ENCODE results near the gene GLUD1.
"Not testable (repeated sequence)": the region's sequence is repeated elsewhere in the genome, so short reads cannot be mapped to it uniquely, and the experiment has no call there.

GLUD1 gene

DNA sequence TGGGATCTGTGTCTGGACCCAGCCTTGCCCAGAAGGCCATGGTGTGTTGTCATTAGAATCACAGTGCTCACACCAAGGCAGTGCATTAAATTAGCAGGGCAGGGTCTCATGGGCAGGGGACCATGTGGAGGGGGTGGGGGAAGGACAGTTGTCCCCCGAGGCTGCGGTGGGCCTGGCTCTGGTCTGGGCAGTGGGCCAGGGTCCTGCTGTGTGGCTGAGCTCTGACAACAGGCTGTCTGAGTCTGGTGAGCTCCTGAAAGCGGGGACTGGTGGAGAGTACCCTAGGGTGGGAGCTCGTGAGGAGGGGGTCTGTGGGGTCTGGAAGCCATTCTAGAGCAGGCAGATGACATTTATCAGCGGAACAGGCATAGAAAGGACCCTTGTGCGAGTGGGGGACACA, 76.5 kb downstream of the GLUD1 start:
- H3K4me3 ChIP-seq (ENCODE audit: low read length); H3F3A ChIP-seq (ENCODE audit: control insufficient read depth, insufficient read depth): not testable (repeated sequence)

DNA sequence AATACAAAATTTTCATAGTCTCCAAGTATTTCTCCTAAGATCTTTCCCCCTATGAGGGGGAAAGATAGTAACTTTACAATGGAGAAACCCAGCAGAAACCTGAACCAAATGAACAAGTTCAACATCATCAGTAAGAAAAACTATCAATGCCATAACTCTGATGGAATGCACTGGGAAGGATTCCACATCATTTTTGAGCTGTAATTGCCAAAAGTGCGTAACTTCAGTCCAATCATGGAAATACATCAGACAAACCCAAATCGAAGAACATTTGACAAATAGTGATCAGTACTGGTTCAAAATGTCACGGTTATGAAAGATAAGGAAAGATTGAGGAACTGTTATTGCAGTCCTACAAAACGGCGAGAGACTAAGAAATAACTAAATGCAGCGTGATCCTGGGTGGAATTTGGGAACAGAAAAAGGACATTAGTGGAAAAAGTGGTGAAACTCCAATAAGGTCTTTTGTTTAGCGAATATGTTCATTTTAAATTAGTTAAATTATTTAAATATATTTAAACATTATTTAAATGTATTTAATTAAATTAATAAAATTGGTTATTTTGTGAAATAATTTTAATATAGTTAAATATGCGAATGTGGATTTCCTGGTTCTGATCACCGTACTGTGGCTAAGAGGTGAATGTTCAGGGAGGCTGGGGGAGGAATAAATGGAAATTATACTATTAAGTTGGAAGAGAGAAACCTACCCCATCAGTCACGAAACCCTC, 79.5 kb downstream of the GLUD1 start:
- H3K4me1 ChIP-seq (ENCODE audit: control insufficient read depth, low read length); H3K9me2 ChIP-seq (replicated peaks; ENCODE audit: control insufficient read depth, low read length); H3K27me3 ChIP-seq (ENCODE audit: control insufficient read depth, low read length); H3K4me3 ChIP-seq (ENCODE audit: low read length); H3F3A ChIP-seq (ENCODE audit: control insufficient read depth, insufficient read depth); H4K20me1 ChIP-seq (ENCODE audit: control insufficient read depth, insufficient read depth, low read depth, low read length); H3K79me2 ChIP-seq (ENCODE audit: control insufficient read depth, low read length); H3K9me3 ChIP-seq (ENCODE audit: control insufficient read depth, insufficient read depth, low read length); H3K36me3 ChIP-seq (ENCODE audit: control insufficient read depth, low read length); H3K4me2 ChIP-seq (ENCODE audit: low read length); H3K27ac ChIP-seq (ENCODE audit: low read depth, low read length): not testable (repeated sequence)

More for the DNA sequence above, 76.5 kb downstream of the GLUD1 start:
- not testable (repeated sequence) for H3K4me2 ChIP-seq (ENCODE audit: low read length); H3K4me1 ChIP-seq (ENCODE audit: control insufficient read depth, low read length); H3K9me2 ChIP-seq (replicated peaks; ENCODE audit: control insufficient read depth, low read length); H4K20me1 ChIP-seq (ENCODE audit: control insufficient read depth, insufficient read depth, low read depth, low read length); H3K36me3 ChIP-seq (ENCODE audit: control insufficient read depth, low read length); H3K9me3 ChIP-seq (ENCODE audit: control insufficient read depth, insufficient read depth, low read length); H3K27me3 ChIP-seq (ENCODE audit: control insufficient read depth, low read length); H3K79me2 ChIP-seq (ENCODE audit: control insufficient read depth, low read length); H3K27ac ChIP-seq (ENCODE audit: low read depth, low read length)

DNA sequence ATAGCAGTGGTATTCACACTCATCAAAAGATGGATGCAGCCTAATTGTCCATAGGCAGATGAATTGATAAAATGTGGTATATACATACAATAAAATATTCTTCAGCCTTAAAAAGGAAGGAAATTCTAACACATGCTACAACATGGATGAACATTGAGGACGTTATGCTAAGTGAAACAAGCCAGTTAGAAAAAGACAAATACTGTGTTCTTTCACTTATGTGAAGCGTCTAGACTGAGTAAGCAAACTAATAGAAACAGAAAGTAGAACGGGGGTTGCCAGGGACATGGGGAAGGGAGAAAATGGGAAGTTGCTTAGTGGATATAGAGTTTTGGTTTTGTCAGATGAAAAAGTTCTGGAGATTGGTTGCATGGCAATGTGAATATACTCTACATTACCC, 81.1 kb downstream of the GLUD1 start:
- H3K4me3 ChIP-seq (ENCODE audit: low read length); H3K27me3 ChIP-seq (ENCODE audit: control insufficient read depth, low read length); H3K36me3 ChIP-seq (ENCODE audit: control insufficient read depth, low read length); H3K27ac ChIP-seq (ENCODE audit: low read depth, low read length); H3K4me1 ChIP-seq (ENCODE audit: control insufficient read depth, low read length); H3F3A ChIP-seq (ENCODE audit: control insufficient read depth, insufficient read depth); H3K9me2 ChIP-seq (replicated peaks; ENCODE audit: control insufficient read depth, low read length); H4K20me1 ChIP-seq (ENCODE audit: control insufficient read depth, insufficient read depth, low read depth, low read length); H3K9me3 ChIP-seq (ENCODE audit: control insufficient read depth, insufficient read depth, low read length); H3K79me2 ChIP-seq (ENCODE audit: control insufficient read depth, low read length); H3K4me2 ChIP-seq (ENCODE audit: low read length): not testable (repeated sequence)

DNA sequence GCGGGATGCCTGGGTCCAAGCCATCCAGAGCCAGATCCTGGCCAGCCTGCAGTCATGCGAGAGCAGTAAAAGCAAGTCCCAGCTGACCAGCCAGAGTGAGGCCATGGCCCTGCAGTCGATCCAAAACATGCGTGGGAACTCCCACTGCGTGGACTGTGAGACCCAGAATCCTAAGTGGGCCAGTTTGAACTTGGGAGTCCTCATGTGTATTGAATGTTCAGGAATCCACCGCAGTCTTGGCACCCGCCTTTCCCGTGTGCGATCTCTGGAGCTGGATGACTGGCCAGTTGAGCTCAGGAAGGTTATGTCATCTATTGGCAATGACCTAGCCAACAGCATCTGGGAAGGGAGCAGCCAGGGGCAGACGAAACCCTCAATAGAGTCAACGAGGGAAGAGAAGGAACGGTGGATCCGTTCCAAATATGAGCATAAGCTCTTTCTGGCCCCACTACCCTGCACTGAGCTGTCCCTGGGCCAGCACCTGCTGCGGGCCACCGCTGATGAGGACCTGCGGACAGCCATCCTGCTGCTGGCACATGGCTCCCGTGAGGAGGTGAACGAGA, 85.4 kb downstream of the GLUD1 start:
- H3K9me2 ChIP-seq (replicated peaks; ENCODE audit: control insufficient read depth, low read length); H3K27ac ChIP-seq (ENCODE audit: low read depth, low read length); H3K27me3 ChIP-seq (ENCODE audit: control insufficient read depth, low read length); H3K36me3 ChIP-seq (ENCODE audit: control insufficient read depth, low read length); H3F3A ChIP-seq (ENCODE audit: control insufficient read depth, insufficient read depth); H4K20me1 ChIP-seq (ENCODE audit: control insufficient read depth, insufficient read depth, low read depth, low read length); H3K79me2 ChIP-seq (ENCODE audit: control insufficient read depth, low read length); H3K4me1 ChIP-seq (ENCODE audit: control insufficient read depth, low read length); H3K4me3 ChIP-seq (ENCODE audit: low read length); H3K4me2 ChIP-seq (ENCODE audit: low read length); H3K9me3 ChIP-seq (ENCODE audit: control insufficient read depth, insufficient read depth, low read length): not testable (repeated sequence)

DNA sequence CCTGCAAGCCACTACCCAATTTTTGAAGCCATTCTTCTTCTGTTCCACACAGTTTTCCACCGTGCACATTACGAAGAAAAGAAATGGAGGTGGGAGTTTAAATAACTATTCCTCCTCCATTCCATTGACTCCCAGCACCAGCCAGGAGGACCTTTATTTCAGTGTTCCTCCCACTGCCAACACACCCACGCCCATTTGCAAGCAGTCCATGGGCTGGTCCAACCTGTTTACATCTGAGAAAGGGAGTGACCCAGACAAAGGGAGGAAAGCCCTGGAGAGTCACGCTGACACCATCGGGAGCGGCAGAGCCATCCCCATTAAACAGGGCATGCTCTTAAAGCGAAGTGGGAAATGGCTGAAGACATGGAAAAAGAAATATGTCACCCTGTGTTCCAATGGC, 86.3 kb downstream of the GLUD1 start:
- H3K4me3 ChIP-seq (ENCODE audit: low read length); H3K36me3 ChIP-seq (ENCODE audit: control insufficient read depth, low read length); H4K20me1 ChIP-seq (ENCODE audit: control insufficient read depth, insufficient read depth, low read depth, low read length); H3K79me2 ChIP-seq (ENCODE audit: control insufficient read depth, low read length); H3K9me3 ChIP-seq (ENCODE audit: control insufficient read depth, insufficient read depth, low read length); H3K27ac ChIP-seq (ENCODE audit: low read depth, low read length); H3K4me2 ChIP-seq (ENCODE audit: low read length); H3K27me3 ChIP-seq (ENCODE audit: control insufficient read depth, low read length); H3K4me1 ChIP-seq (ENCODE audit: control insufficient read depth, low read length); H3K9me2 ChIP-seq (replicated peaks; ENCODE audit: control insufficient read depth, low read length); H3F3A ChIP-seq (ENCODE audit: control insufficient read depth, insufficient read depth): not testable (repeated sequence)

DNA sequence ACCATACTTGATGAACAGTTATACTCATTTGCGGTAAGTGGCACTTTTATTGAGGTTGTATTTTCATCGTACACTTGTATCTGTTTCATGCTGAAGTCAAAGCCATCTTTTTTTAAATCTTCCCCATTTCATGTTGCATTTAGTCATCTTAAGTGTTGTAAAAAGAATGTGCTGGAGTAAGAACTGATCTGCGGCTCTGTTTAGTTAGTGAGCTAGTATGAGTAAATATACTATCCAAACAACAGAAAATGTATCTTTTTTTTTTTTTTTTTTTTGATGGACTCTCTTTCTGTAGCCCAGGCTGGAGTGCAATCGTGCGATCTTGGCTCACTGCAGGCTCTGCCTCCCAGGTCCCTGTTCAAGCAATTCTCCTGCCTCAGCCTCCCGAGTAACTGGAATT, 87.0 kb downstream of the GLUD1 start:
- H3F3A ChIP-seq (ENCODE audit: control insufficient read depth, insufficient read depth); H4K20me1 ChIP-seq (ENCODE audit: control insufficient read depth, insufficient read depth, low read depth, low read length); H3K4me1 ChIP-seq (ENCODE audit: control insufficient read depth, low read length); H3K4me3 ChIP-seq (ENCODE audit: low read length); H3K36me3 ChIP-seq (ENCODE audit: control insufficient read depth, low read length); H3K27ac ChIP-seq (ENCODE audit: low read depth, low read length); H3K79me2 ChIP-seq (ENCODE audit: control insufficient read depth, low read length); H3K4me2 ChIP-seq (ENCODE audit: low read length); H3K9me3 ChIP-seq (ENCODE audit: control insufficient read depth, insufficient read depth, low read length); H3K9me2 ChIP-seq (replicated peaks; ENCODE audit: control insufficient read depth, low read length); H3K27me3 ChIP-seq (ENCODE audit: control insufficient read depth, low read length): not testable (repeated sequence)

DNA sequence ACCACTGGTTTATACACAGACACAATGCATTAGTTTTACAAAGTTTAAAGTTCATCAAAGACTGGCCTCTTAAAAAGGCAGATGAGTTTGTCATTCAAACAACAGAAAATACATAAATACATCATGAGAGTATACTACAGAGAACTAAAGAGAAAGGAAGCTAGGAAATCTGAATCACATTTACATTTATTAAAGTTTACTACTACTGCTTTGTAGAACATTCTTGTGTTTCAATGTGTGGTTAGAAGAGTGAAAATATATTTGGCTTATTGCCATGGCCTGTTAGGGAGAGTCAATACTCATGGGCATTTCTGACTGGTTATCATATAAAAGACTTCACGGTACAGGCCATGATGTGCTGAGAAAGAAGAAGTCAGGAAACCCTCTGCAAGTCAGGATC, 87.5 kb downstream of the GLUD1 start:
- not testable (repeated sequence) for H3K4me1 ChIP-seq (ENCODE audit: control insufficient read depth, low read length); H3K79me2 ChIP-seq (ENCODE audit: control insufficient read depth, low read length); H3K36me3 ChIP-seq (ENCODE audit: control insufficient read depth, low read length); H3K4me2 ChIP-seq (ENCODE audit: low read length); H3K4me3 ChIP-seq (ENCODE audit: low read length); H3F3A ChIP-seq (ENCODE audit: control insufficient read depth, insufficient read depth); H3K9me3 ChIP-seq (ENCODE audit: control insufficient read depth, insufficient read depth, low read length); H3K27ac ChIP-seq (ENCODE audit: low read depth, low read length); H3K27me3 ChIP-seq (ENCODE audit: control insufficient read depth, low read length); H3K9me2 ChIP-seq (replicated peaks; ENCODE audit: control insufficient read depth, low read length); H4K20me1 ChIP-seq (ENCODE audit: control insufficient read depth, insufficient read depth, low read depth, low read length)
